Adipose tissue (tissue), 3 donors: Measurements from ENCODE around the gene CRELD1. TPM values are rescaled to one million over a fixed set of nuclear protein-coding genes. Genes with fewer than 3 reads are reported as not detected.
"Not testable (repeated sequence)": the region's sequence is repeated elsewhere in the genome, so short reads cannot be mapped to it uniquely, and the experiment has no call there.

Experiments
- H3K27ac ChIP-seq: one replicate; pipeline ENCODE4 v1.5.1; 2013; ENCODE audit warnings: low read depth, low read length
- WGBS, 3 donors: extraction: QIAGEN DNeasy Blood & Tissue Kit; methylation state at CpG; one replicate each; pipeline ENCODE4 v1.1.7; 2013; 5-methylcytosine and 5-hydroxymethylcytosine counted together
- polyA plus RNA-seq, 3 donors: library from polyadenylated mRNA; stranded (reverse); fragments of 200-250 nt; gene quantifications; one replicate each; pipeline ENCODE4 v1.2.3, GENCODE V29; 2013
- donor health status: healthy with polysubstance abuse.
- donor health status: Bipolar disorder and iron deficiency.
- donor health status: healthy.

The CRELD1 gene
- polyA plus RNA-seq, 3 donors = 28.4 to 36.0 (median 33.8) TPM

DNA sequence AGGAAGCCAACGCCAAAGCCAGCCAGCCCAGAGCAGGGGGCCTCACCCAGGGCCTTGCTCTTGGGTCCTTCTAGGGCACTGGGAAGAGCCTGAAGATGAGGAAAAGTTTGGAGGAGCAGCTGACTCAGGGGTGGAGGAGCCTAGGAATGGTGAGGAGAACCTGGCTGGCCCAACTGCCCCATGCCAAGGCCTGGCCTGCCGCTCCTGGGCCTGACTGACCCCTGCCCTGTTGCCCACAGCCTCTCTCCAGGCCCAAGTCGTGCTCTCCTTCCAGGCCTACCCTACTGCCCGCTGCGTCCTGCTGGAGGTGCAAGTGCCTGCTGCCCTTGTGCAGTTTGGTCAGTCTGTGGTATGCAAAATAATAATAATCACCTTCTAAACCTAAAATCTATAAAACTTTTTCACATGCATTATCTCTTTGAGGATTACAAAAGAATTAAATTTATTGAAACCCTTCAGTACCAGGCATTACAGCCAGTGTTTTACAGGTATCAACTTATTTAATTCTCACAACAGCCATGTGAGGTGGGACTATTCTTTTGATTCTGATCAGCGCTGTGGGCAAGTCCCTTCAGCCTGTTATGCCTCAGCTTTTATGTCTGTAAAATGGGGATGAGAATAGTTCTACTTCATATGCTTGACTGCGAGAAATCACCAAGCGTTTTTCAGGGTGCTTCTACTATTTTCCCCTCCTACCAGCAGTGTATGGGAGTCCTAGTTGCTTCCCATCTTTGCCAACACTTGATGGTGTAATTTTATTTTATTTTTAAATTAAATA is 15.2 kb upstream of the CRELD1 start:
- WGBS, 3 donors = 86 to 96% (median 93%) methylated on average over 8 of the region's 8 CpGs
- no peak overlapping the region for H3K27ac ChIP-seq

DNA sequence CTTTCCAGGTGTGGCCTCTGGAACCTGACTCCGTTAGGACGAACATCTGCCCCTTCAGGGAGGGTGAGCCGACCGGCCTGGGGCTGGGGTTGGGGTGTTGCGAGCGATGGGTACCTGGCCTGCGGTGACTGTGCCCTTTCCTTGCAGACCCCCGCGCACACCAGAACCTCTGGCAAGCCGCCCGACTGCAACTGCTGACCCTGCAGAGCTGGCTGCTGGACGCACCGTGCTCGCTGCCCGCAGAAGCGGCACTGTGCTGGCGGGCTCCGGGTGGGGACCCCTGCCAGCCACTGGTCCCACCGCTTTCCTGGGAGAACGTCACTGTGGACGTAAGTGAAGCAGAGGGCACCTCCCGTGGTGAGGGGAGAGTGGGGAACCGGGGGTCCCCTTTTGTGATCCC is 5.5 kb upstream of the CRELD1 start:
- 94 to 95% (median 95%) methylated on average over 23 of the region's 23 CpGs for WGBS, 3 donors
- no peak overlapping the region for H3K27ac ChIP-seq

DNA sequence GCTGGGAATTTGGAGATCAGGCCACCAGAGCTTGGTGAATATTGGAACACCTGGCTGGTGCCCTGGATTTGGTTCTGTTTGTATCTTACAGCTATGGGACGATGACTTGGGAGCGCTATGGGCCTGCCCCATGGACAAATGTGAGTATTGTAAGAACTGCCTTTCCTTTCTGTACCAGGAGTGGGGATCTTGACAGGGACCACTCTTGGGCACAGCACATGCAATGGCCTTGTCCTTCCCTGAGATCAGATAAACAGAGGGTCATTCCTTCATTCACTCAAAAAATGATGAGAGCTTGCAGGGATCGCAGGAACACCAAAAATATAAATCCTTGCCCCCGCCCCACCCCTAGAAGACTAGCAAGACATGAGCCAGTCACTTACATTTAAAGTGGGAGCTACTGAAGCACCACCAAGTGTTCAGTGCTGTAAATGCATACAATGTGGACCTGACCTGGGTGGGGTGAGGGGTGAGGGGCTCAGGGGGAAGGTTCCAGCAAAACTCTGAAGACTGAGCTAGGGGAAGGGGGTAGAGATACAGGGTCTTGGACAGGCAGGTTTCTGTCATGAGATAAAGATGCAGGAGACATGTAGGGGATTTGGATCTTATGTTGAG is 2.7 kb upstream of the CRELD1 start:
- 93 to 97% (median 95%) methylated on average over 4 of the region's 4 CpGs for WGBS, 3 donors
- H3K27ac ChIP-seq = no peak overlapping the region

DNA sequence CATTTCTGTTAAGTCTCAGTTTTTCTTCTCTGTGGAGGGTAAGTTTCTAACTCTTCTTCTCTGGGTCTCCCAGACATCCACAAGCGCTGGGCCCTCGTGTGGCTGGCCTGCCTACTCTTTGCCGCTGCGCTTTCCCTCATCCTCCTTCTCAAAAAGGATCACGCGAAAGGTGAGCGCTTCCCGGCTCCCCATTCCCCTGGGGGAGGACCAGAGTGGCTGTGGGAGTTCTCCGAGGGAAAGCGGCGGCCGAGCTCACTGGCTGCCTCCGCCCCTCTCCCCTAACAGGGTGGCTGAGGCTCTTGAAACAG is 1.1 kb upstream of the CRELD1 start:
- 2 to 6% (median 5%) methylated on average over 13 of the region's 13 CpGs for WGBS, 3 donors
- H3K27ac ChIP-seq = no peak overlapping the region

DNA sequence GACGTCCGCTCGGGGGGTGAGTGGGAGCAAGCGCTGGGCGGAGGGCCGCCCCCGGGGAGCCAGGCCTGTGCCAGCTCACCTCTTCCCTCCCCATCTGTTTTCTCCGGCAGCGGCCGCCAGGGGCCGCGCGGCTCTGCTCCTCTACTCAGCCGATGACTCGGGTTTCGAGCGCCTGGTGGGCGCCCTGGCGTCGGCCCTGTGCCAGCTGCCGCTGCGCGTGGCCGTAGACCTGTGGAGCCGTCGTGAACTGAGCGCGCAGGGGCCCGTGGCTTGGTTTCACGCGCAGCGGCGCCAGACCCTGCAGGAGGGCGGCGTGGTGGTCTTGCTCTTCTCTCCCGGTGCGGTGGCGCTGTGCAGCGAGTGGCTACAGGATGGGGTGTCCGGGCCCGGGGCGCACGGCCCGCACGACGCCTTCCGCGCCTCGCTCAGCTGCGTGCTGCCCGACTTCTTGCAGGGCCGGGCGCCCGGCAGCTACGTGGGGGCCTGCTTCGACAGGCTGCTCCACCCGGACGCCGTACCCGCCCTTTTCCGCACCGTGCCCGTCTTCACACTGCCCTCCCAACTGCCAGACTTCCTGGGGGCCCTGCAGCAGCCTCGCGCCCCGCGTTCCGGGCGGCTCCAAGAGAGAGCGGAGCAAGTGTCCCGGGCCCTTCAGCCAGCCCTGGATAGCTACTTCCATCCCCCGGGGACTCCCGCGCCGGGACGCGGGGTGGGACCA is 632 bp upstream of the CRELD1 start:
- H3K27ac ChIP-seq = no peak overlapping the region
- WGBS, 3 donors = 0 to 1% (median 0%) methylated on average over 61 to 77 of the region's 77 CpGs

DNA sequence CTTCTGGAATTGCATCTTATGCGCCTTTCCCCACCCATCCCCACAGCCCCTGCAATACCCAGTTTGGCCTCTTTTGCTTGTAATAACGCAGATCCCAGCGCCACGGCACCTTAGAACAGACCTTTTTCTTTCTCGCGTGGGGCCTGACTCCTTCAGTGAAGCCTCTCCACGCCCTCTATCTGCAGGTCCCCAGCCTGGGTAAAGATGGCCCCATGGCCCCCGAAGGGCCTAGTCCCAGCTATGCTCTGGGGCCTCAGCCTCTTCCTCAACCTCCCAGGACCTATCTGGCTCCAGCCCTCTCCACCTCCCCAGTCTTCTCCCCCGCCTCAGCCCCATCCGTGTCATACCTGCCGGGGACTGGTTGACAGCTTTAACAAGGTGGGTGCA is 594 bp downstream of the CRELD1 start:
- 7 to 22% (median 19%) methylated on average over 11 of the region's 11 CpGs for WGBS, 3 donors

DNA sequence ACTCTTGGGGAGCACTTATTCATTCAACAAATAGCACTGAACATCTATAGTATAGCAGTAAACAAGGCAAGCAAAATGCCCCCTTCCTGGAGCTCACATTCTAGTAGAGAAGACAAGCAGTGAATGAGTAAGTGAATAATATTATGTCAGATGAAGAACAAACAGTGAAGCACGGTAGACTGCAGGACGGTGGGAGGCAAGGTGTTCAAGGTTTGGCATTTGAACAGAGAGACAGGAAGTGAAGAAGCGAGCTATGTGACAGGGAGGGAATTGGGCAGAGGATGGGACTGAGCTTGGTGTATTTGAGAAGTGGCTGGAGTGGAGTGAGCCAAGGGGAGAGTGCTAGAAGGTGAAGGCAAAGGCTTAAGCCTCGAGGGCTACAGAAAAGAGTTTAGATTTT is 1.4 kb downstream of the CRELD1 start:
- H3K27ac ChIP-seq = no peak overlapping the region
- 54 to 65% (median 61%) methylated on average over 4 of the region's 4 CpGs for WGBS, 3 donors

More for the DNA sequence above, 594 bp downstream of the CRELD1 start:
- H3K27ac ChIP-seq = peak overlapping the region; percentile 73

DNA sequence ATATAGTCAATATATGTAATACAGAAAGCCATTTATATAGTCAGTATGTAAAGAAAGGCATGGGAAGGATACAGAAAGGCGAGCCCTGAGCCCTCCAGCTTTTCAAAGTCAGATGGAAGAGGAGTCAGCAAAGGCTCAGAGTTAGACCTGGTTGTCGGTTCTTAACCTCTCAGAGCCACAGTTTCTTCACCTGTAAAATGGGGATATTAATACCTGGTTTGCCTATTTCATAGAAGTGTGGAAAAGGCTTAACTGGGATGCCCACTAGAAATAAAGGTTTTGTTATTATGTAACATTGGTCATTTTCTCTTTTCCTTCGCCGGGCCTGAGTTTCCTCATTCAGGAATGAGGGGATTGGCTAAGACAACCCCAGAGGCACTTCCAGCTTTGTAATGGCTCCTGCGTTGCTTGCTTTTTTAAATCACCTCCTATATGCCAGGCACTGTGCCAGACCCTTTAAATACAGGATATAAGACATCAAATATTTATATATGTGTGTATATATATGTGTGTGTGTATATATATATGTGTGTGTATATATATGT is 2.4 kb downstream of the CRELD1 start:
- no peak overlapping the region for H3K27ac ChIP-seq
- WGBS, 3 donors = 71 to 92% (median 74%) methylated on average over 5 of the region's 5 CpGs

DNA sequence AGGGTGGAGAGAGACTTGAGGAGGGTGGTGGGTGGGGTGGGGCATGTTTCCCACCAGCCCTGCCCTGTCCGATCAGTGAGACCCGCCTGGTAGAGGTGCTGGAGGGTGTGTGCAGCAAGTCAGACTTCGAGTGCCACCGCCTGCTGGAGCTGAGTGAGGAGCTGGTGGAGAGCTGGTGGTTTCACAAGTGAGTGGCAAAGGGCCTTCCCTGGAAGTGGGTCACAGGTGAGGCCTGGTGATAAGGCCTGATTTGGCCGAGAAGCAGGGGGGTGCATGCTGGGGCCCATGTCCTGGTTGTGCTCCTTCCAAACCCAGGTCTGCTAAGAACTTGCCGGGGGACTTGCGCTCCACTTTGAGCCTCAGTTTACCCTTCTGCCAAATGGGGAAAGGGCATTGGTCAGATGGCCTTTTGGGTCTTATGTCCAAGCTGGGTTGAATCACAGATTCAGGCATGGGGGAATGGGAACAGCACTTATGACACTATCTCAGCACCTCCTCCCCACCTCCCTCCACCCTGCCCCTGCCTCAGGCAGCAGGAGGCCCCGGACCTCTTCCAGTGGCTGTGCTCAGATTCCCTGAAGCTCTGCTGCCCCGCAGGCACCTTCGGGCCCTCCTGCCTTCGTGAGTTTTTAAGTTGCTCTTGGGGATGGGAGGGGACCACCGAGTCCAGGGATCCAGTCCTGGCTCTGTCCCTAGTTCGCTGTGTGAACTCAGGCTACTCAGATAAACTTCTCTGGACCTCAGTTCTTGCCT is 4.0 kb downstream of the CRELD1 start:
- H3K27ac ChIP-seq = no peak overlapping the region
- WGBS, 3 donors = 86 to 96% (median 91%) methylated on average over 13 of the region's 13 CpGs

DNA sequence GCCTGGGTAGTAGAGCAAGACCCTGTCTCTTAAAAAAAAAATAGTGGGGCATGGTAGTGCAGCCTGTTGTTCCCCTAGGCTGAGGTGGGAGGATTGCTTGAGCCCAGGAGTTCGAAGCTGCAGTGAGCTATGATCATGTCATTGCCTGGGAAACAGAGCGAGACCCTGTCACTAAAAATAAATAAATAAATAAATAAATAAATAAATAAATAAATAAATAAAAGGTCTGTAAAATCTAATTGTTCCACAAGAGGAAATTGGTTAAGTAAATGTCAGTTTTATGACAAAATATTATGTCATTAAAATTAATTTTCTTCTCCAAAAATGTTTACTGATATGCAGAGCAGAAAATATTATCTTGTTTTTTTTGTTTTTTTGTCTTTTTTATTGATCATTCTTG is 5.3 kb downstream of the CRELD1 start:
- 93 to 97% (median 96%) methylated on average over 2 of the region's 2 CpGs for WGBS, 3 donors
- H3K27ac ChIP-seq = no peak overlapping the region

DNA sequence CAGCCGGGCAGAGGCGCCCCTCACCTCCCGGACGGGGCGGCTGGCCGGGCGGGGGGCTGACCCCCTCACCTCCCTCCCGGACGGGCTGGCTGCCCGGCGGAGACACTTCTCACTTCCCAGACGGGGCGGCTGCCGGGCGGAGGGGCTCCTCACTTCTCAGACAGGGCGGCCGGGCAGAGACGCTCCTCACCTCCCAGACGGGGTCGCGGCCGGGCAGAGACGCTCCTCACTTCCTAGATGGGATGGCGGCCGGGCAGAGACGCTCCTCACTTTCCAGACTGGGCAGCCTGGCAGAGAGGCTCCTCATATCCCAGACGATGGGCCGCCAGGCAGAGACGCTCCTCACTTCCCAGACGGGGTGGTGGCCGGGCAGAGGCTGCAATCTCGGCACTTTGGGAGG is 6.3 kb downstream of the CRELD1 start:
- H3K27ac ChIP-seq = not testable (repeated sequence)
- WGBS, 3 donors = 85 to 97% (median 92%) methylated on average over 20 to 30 of the region's 32 CpGs

DNA sequence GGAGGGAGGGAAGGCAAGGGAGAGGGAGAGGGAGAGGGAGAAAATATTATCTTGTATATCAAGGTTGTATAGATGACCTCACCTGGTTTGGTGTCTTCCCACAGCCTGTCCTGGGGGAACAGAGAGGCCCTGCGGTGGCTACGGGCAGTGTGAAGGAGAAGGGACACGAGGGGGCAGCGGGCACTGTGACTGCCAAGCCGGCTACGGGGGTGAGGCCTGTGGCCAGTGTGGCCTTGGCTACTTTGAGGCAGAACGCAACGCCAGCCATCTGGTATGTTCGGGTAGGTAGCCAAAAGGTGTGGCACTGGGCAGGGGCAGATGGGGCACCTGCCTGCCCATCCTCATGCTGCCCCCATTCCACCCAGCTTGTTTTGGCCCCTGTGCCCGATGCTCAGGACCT is 7.1 kb downstream of the CRELD1 start:
- H3K27ac ChIP-seq = no peak overlapping the region
- WGBS, 3 donors = 94 to 97% (median 96%) methylated on average over 10 of the region's 10 CpGs

DNA sequence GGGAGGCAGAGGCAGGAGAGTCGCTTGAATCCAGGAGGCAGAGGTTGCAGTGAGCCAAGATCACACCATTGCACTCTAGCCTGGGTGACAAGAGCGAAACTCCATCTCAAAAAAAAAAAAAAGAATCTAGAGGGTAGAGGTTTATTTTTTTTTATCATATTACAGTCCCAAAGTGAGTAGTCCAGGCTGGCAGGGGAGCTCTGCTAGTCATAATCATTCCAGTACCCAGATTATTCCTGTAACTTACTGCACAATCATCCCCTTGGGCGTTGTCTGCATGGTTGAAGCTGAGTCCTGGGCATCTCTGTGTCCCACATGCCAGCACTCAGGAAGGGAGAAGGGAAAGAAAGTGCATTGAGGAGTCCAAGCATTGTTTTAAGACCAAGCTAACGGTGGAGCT is 8.5 kb downstream of the CRELD1 start:
- 81 to 88% (median 85%) methylated on average over 4 of the region's 4 CpGs for WGBS, 3 donors
- H3K27ac ChIP-seq = no peak overlapping the region

DNA sequence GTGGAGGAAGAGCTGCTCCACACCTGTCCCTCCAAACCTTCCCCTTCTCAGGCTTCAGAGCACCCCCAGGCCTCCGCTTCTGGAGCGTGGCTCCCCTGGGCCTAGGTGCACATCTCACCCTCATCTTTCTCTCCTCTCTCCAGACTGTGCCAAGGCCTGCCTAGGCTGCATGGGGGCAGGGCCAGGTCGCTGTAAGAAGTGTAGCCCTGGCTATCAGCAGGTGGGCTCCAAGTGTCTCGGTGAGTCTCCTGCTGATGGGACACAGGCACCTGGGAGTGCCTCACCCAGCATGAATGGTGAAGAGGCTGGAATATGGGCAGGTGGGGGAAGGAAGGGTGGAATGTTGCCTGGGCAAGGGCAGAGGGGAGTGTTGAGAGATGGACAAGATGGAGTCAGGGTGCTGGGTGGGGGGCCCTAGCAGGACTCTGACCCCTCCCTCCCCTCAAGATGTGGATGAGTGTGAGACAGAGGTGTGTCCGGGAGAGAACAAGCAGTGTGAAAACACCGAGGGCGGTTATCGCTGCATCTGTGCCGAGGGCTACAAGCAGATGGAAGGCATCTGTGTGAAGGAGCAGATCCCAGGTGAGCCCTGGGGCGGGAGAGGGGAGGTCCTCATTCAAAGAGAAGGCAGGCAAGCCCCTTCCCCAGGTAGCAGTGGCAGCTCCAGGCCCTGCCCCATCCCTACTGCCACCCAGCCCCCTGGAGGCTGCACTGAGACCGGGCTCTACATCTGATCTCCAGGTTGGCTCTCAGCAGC is 9.5 kb downstream of the CRELD1 start:
- 90 to 92% (median 91%) methylated on average over 10 to 11 of the region's 11 CpGs for whole genome bisulfite sequencing, 3 donors
- no peak overlapping the region for H3K27ac ChIP-seq

DNA sequence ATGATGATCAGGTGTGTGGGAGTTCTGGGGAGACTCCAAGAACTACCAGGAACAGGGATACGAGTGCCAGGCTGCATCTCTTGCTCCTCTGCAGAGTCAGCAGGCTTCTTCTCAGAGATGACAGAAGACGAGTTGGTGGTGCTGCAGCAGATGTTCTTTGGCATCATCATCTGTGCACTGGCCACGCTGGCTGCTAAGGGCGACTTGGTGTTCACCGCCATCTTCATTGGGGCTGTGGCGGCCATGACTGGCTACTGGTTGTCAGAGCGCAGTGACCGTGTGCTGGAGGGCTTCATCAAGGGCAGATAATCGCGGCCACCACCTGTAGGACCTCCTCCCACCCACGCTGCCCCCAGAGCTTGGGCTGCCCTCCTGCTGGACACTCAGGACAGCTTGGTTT is 10.6 kb downstream of the CRELD1 start:
- H3K27ac ChIP-seq = no peak overlapping the region
- 93 to 95% (median 94%) methylated on average over 11 of the region's 11 CpGs for WGBS, 3 donors

DNA sequence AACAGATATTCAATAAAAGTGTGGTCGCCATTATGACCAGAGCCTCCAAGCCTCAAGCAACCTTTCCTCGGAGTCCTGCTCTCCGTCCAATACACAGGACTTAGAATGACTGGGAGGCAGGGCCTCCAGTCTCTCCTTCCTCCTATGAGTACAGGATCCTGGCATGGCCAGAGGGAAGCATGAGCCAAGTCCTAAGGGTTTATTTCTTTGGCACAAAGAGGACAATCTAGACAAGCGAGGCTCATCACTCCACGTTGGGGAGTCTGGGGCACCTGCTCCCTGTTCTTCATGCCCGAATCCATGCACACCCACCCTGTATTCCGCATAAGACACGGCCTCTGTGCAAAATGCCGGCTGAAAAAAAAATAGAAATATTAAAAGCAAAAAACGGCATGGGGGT is 11.7 kb downstream of the CRELD1 start:
- 81 to 88% (median 81%) methylated on average over 10 of the region's 10 CpGs for WGBS, 3 donors
- H3K27ac ChIP-seq = no peak overlapping the region

DNA sequence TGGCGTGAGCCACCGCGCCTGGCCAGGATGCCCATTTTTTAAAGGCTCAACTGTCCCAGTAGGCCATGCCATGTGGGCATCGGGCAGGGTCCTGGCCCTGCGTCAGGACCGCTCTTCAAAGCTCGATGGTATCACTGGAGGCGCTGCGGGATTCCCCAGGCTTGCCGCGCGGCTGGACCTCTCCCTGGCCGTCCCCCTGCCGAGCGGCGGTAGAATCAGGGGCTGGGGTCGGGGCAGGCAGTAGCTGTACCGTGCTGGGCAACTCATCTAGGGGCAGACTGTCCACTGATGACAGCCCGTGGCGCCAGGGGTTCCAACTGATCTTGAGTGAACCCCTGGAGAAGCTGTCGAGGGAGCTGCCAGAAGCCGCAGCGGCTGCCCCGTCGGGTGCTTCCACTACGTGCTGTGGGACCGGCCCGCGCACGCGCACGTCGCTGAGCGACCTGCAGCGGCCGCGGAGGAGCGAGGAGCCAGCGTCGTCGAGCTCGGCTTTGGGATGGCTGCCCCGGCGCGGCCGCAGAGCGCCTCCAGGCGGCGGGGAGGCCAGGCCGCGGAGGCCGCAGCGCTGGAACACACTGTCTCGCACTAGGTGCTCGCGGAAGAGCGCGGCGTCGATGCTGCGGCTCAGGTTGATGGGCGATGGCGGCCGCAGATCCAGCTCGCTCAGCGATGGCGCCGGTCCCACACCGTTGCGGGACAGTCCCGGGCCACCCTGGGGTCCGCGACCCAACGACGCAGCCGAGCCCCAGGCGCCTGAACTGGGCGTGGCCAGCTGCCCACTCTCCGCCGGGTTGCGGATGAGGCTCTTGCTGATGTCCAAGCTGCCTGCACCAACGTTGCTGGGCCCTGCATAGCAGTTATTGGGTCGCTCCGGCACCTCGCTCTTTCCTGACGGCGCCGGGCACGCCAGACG is 12.7 kb downstream of the CRELD1 start:
- 5 to 17% (median 10%) methylated on average over 82 to 90 of the region's 90 CpGs for WGBS, 3 donors

More for the DNA sequence above, 12.7 kb downstream of the CRELD1 start:
- no peak overlapping the region for H3K27ac ChIP-seq
